ENCODE measurements around the gene DARS2.

The DARS2 gene

DNA sequence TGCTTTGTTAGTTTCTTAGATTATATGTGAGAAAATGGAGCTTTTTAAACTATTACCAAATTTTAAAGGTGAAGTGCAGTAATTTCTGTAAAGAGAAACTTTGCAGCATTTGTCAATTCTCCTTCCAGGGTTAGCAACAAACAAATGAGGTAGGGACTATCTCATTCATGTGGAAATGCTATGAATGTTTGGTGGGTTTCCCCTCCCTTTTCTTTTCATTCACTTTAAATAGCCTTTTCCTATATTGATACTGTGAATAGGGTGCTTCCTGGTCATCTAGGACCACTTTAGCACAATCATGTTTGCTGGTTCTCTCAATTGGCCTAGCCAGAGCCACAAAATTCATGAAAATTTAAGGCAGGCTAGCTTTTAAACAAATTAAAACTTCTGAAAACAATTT lies 64.3 kb downstream of the DARS2 start:
- DNase-seq: no peak

- DNase-seq: no peak
Measured at GRCh38 chr1:173889885-173890284, 65.4 kb downstream of the DARS2 start.

GRCh38 chr1:173893611-173894010 lies 69.1 kb downstream of the DARS2 start:
- DNase-seq: no peak

GRCh38 chr1:173894189-173894588 lies 69.7 kb downstream of the DARS2 start:
- DNase-seq: no peak

DNA sequence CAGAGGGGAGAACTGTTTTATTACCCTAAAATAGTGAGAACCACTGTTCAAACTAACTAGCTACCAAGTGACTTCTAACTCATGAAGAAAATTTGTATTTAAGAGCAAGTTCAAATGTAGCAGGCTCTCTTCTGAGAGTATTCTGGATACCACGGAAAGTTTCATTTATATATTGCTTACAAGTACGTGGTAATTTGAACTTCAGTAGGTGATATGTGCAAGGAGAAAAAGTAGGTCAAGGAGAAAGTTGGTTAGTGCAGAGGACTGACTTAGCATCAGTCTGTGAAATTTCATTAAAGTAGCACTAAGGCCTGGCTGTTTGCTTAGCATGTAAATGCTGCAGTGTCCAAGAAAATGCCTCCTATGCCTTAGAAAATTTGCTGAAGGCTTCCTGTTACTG lies 76.0 kb downstream of the DARS2 start:
- no peak for DNase-seq

DNA sequence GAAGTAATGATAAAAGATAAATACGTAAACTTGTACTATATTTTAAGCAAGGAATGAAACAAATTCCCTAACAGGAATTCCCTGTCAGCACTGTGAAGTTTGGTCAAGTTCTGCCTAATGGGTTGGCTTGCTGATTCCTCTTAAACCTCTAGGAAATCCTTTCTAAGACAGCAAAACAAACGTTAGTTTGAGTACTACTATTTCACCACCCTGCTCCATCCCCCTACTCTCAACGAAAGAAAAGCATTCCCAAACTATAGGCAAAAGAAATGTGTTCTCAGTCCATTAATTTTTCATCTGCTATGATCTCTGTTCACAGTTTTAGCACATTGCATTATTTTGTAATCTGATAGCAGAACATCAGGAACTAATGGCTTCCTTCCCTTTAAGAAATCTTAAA lies 76.5 kb downstream of the DARS2 start:
- DNase-seq: no peak

- no peak for DNase-seq
Measured at GRCh38 chr1:173903827-173904531, 79.5 kb downstream of the DARS2 start.

Measured in activated CD4-positive, alpha-beta T cell treated with anti-CD3 and anti-CD28 coated beads, Interleukin-2, amount 50 U/mL, for 4 hours (primary cell).